SU-DHL-6 (cell line): ENCODE results near the gene DOK1.

Experiments
- EZH2phosphoT487 ChIP-seq: fragments of 200-600 bp; sonication (generic), shearing (Covaris generic); conservative IDR thresholded peaks from 2 replicates; pipeline ENCODE4 v1.6.1; 2018; ENCODE audit warnings: mild to moderate bottlenecking, antibody characterized with exemption, low read length, moderate library complexity, mixed read lengths
- TF ChIP-seq, protein P1 (sequence below): fragments of 200-600 bp; sonication (generic); IDR thresholded peaks from one replicate; pipeline ENCODE4 v1.5.1; 2017; ENCODE audit warnings: antibody characterized with exemption, mild to moderate bottlenecking, low read length, moderate library complexity; ENCODE audit not compliant: insufficient read depth, poor library complexity, severe bottlenecking

- TF ChIP-seq, protein P1, sequence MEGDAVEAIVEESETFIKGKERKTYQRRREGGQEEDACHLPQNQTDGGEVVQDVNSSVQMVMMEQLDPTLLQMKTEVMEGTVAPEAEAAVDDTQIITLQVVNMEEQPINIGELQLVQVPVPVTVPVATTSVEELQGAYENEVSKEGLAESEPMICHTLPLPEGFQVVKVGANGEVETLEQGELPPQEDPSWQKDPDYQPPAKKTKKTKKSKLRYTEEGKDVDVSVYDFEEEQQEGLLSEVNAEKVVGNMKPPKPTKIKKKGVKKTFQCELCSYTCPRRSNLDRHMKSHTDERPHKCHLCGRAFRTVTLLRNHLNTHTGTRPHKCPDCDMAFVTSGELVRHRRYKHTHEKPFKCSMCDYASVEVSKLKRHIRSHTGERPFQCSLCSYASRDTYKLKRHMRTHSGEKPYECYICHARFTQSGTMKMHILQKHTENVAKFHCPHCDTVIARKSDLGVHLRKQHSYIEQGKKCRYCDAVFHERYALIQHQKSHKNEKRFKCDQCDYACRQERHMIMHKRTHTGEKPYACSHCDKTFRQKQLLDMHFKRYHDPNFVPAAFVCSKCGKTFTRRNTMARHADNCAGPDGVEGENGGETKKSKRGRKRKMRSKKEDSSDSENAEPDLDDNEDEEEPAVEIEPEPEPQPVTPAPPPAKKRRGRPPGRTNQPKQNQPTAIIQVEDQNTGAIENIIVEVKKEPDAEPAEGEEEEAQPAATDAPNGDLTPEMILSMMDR, result no peak
- no peak for TF ChIP-seq EZH2phosphoT487
These were observed 21.8 kb downstream of the DOK1 start for GRCh38 chr2:74576211-74576862.
